ENCODE results near the gene C12orf57. TPM values are rescaled to one million over a fixed set of nuclear protein-coding genes. Genes with fewer than 3 reads are reported as not detected.

C12orf57 gene
- total and polyA plus RNA-seq, 2 of the 8 experiments (the other 6 are each of a cell fraction or from before 2014, with no cell fraction given), result 174 to 993 TPM

GRCh38 chr12:6965714-6966113 is 21.9 kb downstream of the C12orf57 start:
- Histone ChIP-seq H3K9ac (replicated peaks in 1 of 4; ENCODE audit: extremely low read depth in 1 of 4, low read depth in 3 of 4, low read length in 3 of 4) (no peak overlapping the region), H2AK5ac (ENCODE audit: low read depth, low read length) (no peak overlapping the region), H2BK12ac (ENCODE audit: low read depth, low read length) (no peak overlapping the region), H3K18ac (ENCODE audit: extremely low read depth, low read length) (no peak overlapping the region), H2BK15ac (ENCODE audit: low read length) (no peak overlapping the region), H3K23me2 (ENCODE audit: low read depth, low read length) (peaks cover 18% of the 10 kb centered on the region), H4K8ac (ENCODE audit: extremely low read depth, insufficient read depth, low read length) (no peak overlapping the region), H3K27me3 (replicated peaks in 1 of 4; ENCODE audit: control insufficient read depth in 3 of 4, extremely low read depth in 1 of 4, insufficient read depth in 3 of 4, low read length in 3 of 4) (no peaks in the 10 kb centered on the region), H4K5ac (ENCODE audit: insufficient read length, low read depth, low read length) (no peak overlapping the region), H3K9me3 (ENCODE audit: insufficient read depth in 2 of 2, low read depth in 1 of 2, low read length in 1 of 2) (no peaks in the 10 kb centered on the region), H2AFZ (ENCODE audit: low read length) (no peak overlapping the region), H3K4me3 (ENCODE audit: extremely low read depth in 1 of 4, insufficient read depth in 2 of 4, low read depth in 3 of 4, low read length in 4 of 4) (no peak overlapping the region), H3K4me2 (ENCODE audit: insufficient read depth in 1 of 2, low read depth in 2 of 2, low read length in 2 of 2) (0 out of 4 replicates have a peak overlapping the region, but pooled peaks of 1 of the 2 experiments have one; percentile 1), H3K79me1 (ENCODE audit: low read depth, low read length) (peaks cover 2% of the 10 kb centered on the region; the same call in 1 of the 2 replicates), H3K4ac (replicated peaks; ENCODE audit: insufficient read length, low read depth, low read length) (no peak overlapping the region), H4K91ac (replicated peaks; ENCODE audit: insufficient read length, low read length) (no peak overlapping the region), H4K20me1 (replicated peaks in 1 of 2; ENCODE audit: control insufficient read depth in 1 of 2, insufficient read depth in 2 of 2, low read length in 2 of 2) (peaks cover 2 to 4% of the 10 kb centered on the region in 2 experiments), H3K79me2 (ENCODE audit: control insufficient read depth in 1 of 2, insufficient read depth in 2 of 2, low read length in 2 of 2) (peaks cover 11 to 38% of the 10 kb centered on the region in 2 experiments; a peak in 3 of 4 replicates), H2BK5ac (ENCODE audit: low read depth, low read length) (peak overlapping the region; percentile 94; the same call in 1 of the 2 replicates), H2BK120ac (replicated peaks; ENCODE audit: low read depth, low read length) (no peak overlapping the region), H3K4me1 (replicated peaks in 1 of 4; ENCODE audit: control insufficient read depth in 3 of 4, insufficient read depth in 4 of 4, low read length in 3 of 4) (peaks cover 12 to 46% (median 30%) of the 10 kb centered on the region in 4 experiments), H3K36me3 (ENCODE audit: control insufficient read depth in 2 of 4, insufficient read depth in 4 of 4, low read length in 3 of 4) (peaks cover 28 to 45% (median 32%) of the 10 kb centered on the region in 4 experiments), H3K56ac (replicated peaks; ENCODE audit: insufficient read length, low read depth, low read length) (no peak overlapping the region), H2BK20ac (ENCODE audit: low read length) (no peak overlapping the region), H3K23ac (ENCODE audit: insufficient read length) (no peak overlapping the region), H3K27ac (ENCODE audit: low read depth, low read length) (no peak overlapping the region), H3K14ac (ENCODE audit: insufficient read length) (no peak overlapping the region)
- WGBS, 2 experiments (ENCODE audit: extremely low coverage in 1 of 2, insufficient coverage in 1 of 2, insufficient read length in 1 of 2, insufficient replicate concordance in 2 of 2, low coverage in 1 of 2, low lambda C conversion rate in 2 of 2, missing lambda C conversion rate in 1 of 2), result 89% methylated on average over 4 of the region's 4 CpGs; no CpG with 5 or more reads in 1 of the 2 experiments
- FAIRE-seq (no peak), DNase-seq (ENCODE audit: low read depth in 1 of 2, low spot score in 2 of 2) (no peak)
- ChIA-PET POLR2A (ENCODE audit: partially characterized antibody) (interaction anchor here (1.1 to 44.0 kb wide), 9 partner anchors 3 to 147 kb away, joined by 3 to 1596 read pairs (median 10); partner anchors contain the start of genes ATN1, C12orf57, C1R and C1RL), CTCF (ENCODE audit: partially characterized antibody) (interaction anchor here (1.0 to 12.2 kb wide), 13 partner anchors 13 to 158 kb away, joined by 3 to 277 read pairs (median 6); partner anchors contain the start of genes C12orf57 and RNU7-1)
- TF ChIP-seq GABPA (IDR thresholded peaks at IDR 0.05; ENCODE audit: borderline replicate concordance, insufficient read depth, low read length), result no peak
- no peak for TF ChIP-seq CBX8 (IDR thresholded peaks at IDR 0.05; ENCODE audit: borderline replicate concordance, low read depth, low read length)

All from H1 (cell line).